SK-N-SH (cell line): ENCODE measurements around the gene BTRC.

Source experiments
- EP300 ChIP-seq, 2 experiments: IDR thresholded peaks; 2 replicates each; pipeline versions ENCODE4 v1.4.0 to v1.6.1; 2012; ENCODE audit warnings: borderline replicate concordance in 1 of 2, low read depth in 1 of 2, low read length in 1 of 2
- GABPA ChIP-seq: IDR thresholded peaks from 2 replicates; pipeline ENCODE4 v1.4.0; 2012; ENCODE audit warnings: low read depth, mild to moderate bottlenecking
- POLR2AphosphoS5 ChIP-seq: IDR thresholded peaks from 2 replicates; pipeline ENCODE4 v1.6.1; 2012; ENCODE audit warnings: low read depth, low read length
- RAD21 ChIP-seq: IDR thresholded peaks from 2 replicates; pipeline ENCODE4 v1.6.1; 2012; ENCODE audit warnings: mild to moderate bottlenecking, low read length
- RXRA ChIP-seq: IDR thresholded peaks from 2 replicates; pipeline ENCODE4 v1.4.0; 2012; ENCODE audit warnings: low read depth, mild to moderate bottlenecking, borderline replicate concordance
- SMC3 ChIP-seq: IDR thresholded peaks from 2 replicates; pipeline ENCODE4 v1.6.1; 2012; ENCODE audit warnings: low read depth, low read length, improper control_type of control experiment
- TAF1 ChIP-seq: IDR thresholded peaks from 2 replicates; pipeline ENCODE4 v1.6.1; 2012; ENCODE audit warnings: low read depth, mild to moderate bottlenecking, low read length, moderate library complexity, borderline replicate concordance
- TF ChIP-seq, protein P1 (sequence below): fragments of 200-600 bp; sonication (generic); IDR thresholded peaks from 2 replicates; pipeline ENCODE4 v1.6.1; 2017; ENCODE audit warnings: antibody characterized with exemption, mild to moderate bottlenecking, moderate library complexity
- TF ChIP-seq, protein P2 (sequence below): IDR thresholded peaks from 2 replicates; pipeline ENCODE4 v1.4.0; 2012; ENCODE audit warnings: low read depth

DNA sequence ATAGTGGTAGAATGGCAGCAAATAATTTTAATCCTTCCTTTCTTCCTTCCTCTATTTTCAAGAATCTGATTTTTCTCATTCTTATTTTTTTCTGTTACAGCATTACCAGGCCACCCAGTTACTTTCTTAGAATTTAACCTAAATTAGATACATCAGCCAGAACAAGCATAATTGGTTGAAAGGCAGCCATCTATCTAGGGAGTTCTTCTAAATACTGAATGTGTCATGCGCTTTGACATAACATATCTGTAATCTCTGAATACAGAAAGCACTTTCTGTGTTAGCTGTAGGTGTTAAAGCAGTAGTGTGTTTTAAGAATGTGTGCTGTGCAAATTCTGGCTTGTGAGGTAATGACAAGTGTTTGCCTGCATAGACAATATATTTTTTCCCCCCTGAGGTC lies 97.3 kb downstream of the BTRC start:
- TF ChIP-seq, protein P1, sequence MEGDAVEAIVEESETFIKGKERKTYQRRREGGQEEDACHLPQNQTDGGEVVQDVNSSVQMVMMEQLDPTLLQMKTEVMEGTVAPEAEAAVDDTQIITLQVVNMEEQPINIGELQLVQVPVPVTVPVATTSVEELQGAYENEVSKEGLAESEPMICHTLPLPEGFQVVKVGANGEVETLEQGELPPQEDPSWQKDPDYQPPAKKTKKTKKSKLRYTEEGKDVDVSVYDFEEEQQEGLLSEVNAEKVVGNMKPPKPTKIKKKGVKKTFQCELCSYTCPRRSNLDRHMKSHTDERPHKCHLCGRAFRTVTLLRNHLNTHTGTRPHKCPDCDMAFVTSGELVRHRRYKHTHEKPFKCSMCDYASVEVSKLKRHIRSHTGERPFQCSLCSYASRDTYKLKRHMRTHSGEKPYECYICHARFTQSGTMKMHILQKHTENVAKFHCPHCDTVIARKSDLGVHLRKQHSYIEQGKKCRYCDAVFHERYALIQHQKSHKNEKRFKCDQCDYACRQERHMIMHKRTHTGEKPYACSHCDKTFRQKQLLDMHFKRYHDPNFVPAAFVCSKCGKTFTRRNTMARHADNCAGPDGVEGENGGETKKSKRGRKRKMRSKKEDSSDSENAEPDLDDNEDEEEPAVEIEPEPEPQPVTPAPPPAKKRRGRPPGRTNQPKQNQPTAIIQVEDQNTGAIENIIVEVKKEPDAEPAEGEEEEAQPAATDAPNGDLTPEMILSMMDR: no peak
- TF ChIP-seq RAD21 (no peak), TAF1 (no peak), RXRA (no peak), SMC3 (no peak), POLR2AphosphoS5 (no peak), GABPA (no peak), EP300 (IDR thresholded peaks at IDR 0.05; ENCODE audit: borderline replicate concordance in 1 of 2, low read depth in 1 of 2, low read length in 1 of 2) (no peak)
- TF ChIP-seq, protein P2, sequence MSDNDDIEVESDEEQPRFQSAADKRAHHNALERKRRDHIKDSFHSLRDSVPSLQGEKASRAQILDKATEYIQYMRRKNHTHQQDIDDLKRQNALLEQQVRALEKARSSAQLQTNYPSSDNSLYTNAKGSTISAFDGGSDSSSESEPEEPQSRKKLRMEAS: no peak
